Activated T-helper 2 cell treated with anti-CD3 and anti-CD28 coated beads, Interferon-gamma antibody, Interleukin-2, Interleukin-4, amounts not matched to agents 10 μg/mL and 5 μg/mL and 100 μg/mL, durations not matched to agents 14 hours and 24 hours and 36 hours (primary cell): ENCODE results near the gene CD81. TPM values are rescaled to one million over a fixed set of nuclear protein-coding genes. Genes with fewer than 3 reads are reported as not detected.

Experiments used
- DNase-seq: peaks from one replicate; pipeline ENCODE4 v3.0.0; 2021; ENCODE audit warnings: low spot score
- H3K27ac Mint-ChIP-seq: one replicate; pipeline ENCODE4 v1.8.0; 2021; ENCODE audit warnings: mixed read lengths
- H3K27me3 Mint-ChIP-seq: one replicate; pipeline ENCODE4 v1.8.0; 2021; ENCODE audit warnings: low read depth, mixed read lengths
- H3K36me3 Mint-ChIP-seq: one replicate; pipeline ENCODE4 v1.8.0; 2021; ENCODE audit warnings: low read depth, mixed read lengths
- H3K4me1 Mint-ChIP-seq: one replicate; pipeline ENCODE4 v1.8.0; 2021; ENCODE audit warnings: low read depth, mixed read lengths
- H3K4me3 Mint-ChIP-seq: one replicate; pipeline ENCODE4 v1.8.0; 2021; ENCODE audit warnings: low read depth, mild to moderate bottlenecking, moderate library complexity, mixed read lengths
- H3K9me3 Mint-ChIP-seq: one replicate; pipeline ENCODE4 v1.8.0; 2021; ENCODE audit warnings: mixed read lengths
- intact Hi-C: fragments of 100-400 bp; cut with micrococcal nuclease; formaldehyde crosslinking; loops from one replicate; pipeline ENCODE4 v1.15.1; 2023
- total RNA-seq: library from RNA; stranded (reverse); gene quantifications from 2 replicates; pipeline ENCODE4 v1.2.3, GENCODE V29; 2022

The CD81 gene
- total RNA-seq, 1 donor from 2014 or later: 211 TPM

- Mint-ChIP-seq H3K36me3 (no peaks in the 10 kb centered on the region), H3K9me3 (no peaks in the 10 kb centered on the region), H3K27ac (no peak overlapping the region), H3K4me1 (no peaks in the 10 kb centered on the region), H3K4me3 (no peak overlapping the region), H3K27me3 (no peaks in the 10 kb centered on the region)
- intact Hi-C loops: no loop called here
- no peak for DNase-seq
These were observed 54.3 kb downstream of the CD81 start for GRCh38 chr11:2431395-2431794.

GRCh38 chr11:2432171-2432621, 55.1 kb downstream of the CD81 start:
- DNase-seq: no peak
- intact Hi-C loops: no loop called here
- H3K27ac Mint-ChIP-seq: no peak overlapping the region

GRCh38 chr11:2432628-2433071, 55.5 kb downstream of the CD81 start:
- Mint-ChIP-seq H3K4me3 (no peak overlapping the region), H3K27ac (no peak overlapping the region), H3K4me1 (no peaks in the 10 kb centered on the region), H3K27me3 (no peaks in the 10 kb centered on the region), H3K9me3 (no peaks in the 10 kb centered on the region), H3K36me3 (no peaks in the 10 kb centered on the region)
- DNase-seq: no peak
- intact Hi-C loops: no loop called here

More at GRCh38 chr11:2432171-2432621, 55.1 kb downstream of the CD81 start:
- H3K4me3 Mint-ChIP-seq: no peak overlapping the region
- no peaks in the 10 kb centered on the region for H3K4me1 Mint-ChIP-seq
- H3K27me3 Mint-ChIP-seq: no peaks in the 10 kb centered on the region
- H3K36me3 Mint-ChIP-seq: no peaks in the 10 kb centered on the region
- no peaks in the 10 kb centered on the region for H3K9me3 Mint-ChIP-seq

GRCh38 chr11:2433106-2433925, 56.2 kb downstream of the CD81 start:
- H3K27ac Mint-ChIP-seq: no peak overlapping the region
- H3K4me1 Mint-ChIP-seq: no peaks in the 10 kb centered on the region
- intact Hi-C loops: no loop called here
- H3K27me3 Mint-ChIP-seq: no peaks in the 10 kb centered on the region
- DNase-seq: no peak
- H3K4me3 Mint-ChIP-seq: no peak overlapping the region
- no peaks in the 10 kb centered on the region for H3K36me3 Mint-ChIP-seq
- no peaks in the 10 kb centered on the region for H3K9me3 Mint-ChIP-seq

GRCh38 chr11:2434008-2434407, 56.9 kb downstream of the CD81 start:
- Mint-ChIP-seq H3K27me3 (peaks cover 5% of the 10 kb centered on the region), H3K36me3 (no peaks in the 10 kb centered on the region), H3K27ac (no peak overlapping the region), H3K9me3 (no peaks in the 10 kb centered on the region), H3K4me3 (no peak overlapping the region), H3K4me1 (no peaks in the 10 kb centered on the region)
- intact Hi-C loops: no loop called here
- DNase-seq: no peak

- Mint-ChIP-seq H3K4me1 (no peaks in the 10 kb centered on the region), H3K36me3 (no peaks in the 10 kb centered on the region), H3K4me3 (no peak overlapping the region), H3K9me3 (no peaks in the 10 kb centered on the region), H3K27ac (no peak overlapping the region), H3K27me3 (peaks cover 8% of the 10 kb centered on the region)
- intact Hi-C loops: no loop called here
- DNase-seq: no peak
These were observed 57.6 kb downstream of the CD81 start for GRCh38 chr11:2434506-2435255.

GRCh38 chr11:2435288-2436012, 58.3 kb downstream of the CD81 start:
- no peaks in the 10 kb centered on the region for H3K4me1 Mint-ChIP-seq
- no peak overlapping the region for H3K27ac Mint-ChIP-seq
- H3K27me3 Mint-ChIP-seq: peaks cover 11% of the 10 kb centered on the region
- intact Hi-C loops: no loop called here
- H3K9me3 Mint-ChIP-seq: no peaks in the 10 kb centered on the region
- H3K4me3 Mint-ChIP-seq: no peak overlapping the region
- no peaks in the 10 kb centered on the region for H3K36me3 Mint-ChIP-seq
- no peak for DNase-seq

- DNase-seq: no peak
- no peaks in the 10 kb centered on the region for H3K4me1 Mint-ChIP-seq
- no peaks in the 10 kb centered on the region for H3K9me3 Mint-ChIP-seq
- H3K27ac Mint-ChIP-seq: no peak overlapping the region
- intact Hi-C loops: no loop called here
- H3K4me3 Mint-ChIP-seq: no peak overlapping the region
- no peaks in the 10 kb centered on the region for H3K36me3 Mint-ChIP-seq
- H3K27me3 Mint-ChIP-seq: peaks cover 11% of the 10 kb centered on the region
These were observed 59.0 kb downstream of the CD81 start for GRCh38 chr11:2436013-2436520.

GRCh38 chr11:2436521-2437031, 59.5 kb downstream of the CD81 start:
- Mint-ChIP-seq H3K4me1 (no peaks in the 10 kb centered on the region), H3K36me3 (no peaks in the 10 kb centered on the region)

GRCh38 chr11:2437516-2437915, 60.4 kb downstream of the CD81 start:
- Mint-ChIP-seq H3K27me3 (peaks cover 13% of the 10 kb centered on the region), H3K9me3 (no peaks in the 10 kb centered on the region), H3K27ac (no peak overlapping the region), H3K4me1 (no peaks in the 10 kb centered on the region), H3K4me3 (no peak overlapping the region), H3K36me3 (no peaks in the 10 kb centered on the region)
- intact Hi-C loops: no loop called here
- no peak for DNase-seq

More at GRCh38 chr11:2436521-2437031, 59.5 kb downstream of the CD81 start:
- intact Hi-C loops: no loop called here
- Mint-ChIP-seq H3K27ac (no peak overlapping the region), H3K4me3 (no peak overlapping the region), H3K27me3 (peaks cover 11% of the 10 kb centered on the region), H3K9me3 (no peaks in the 10 kb centered on the region)
- DNase-seq: no peak

- Mint-ChIP-seq H3K27ac (no peak overlapping the region), H3K27me3 (peaks cover 19% of the 10 kb centered on the region), H3K36me3 (no peaks in the 10 kb centered on the region), H3K4me1 (peaks cover 3% of the 10 kb centered on the region), H3K9me3 (no peaks in the 10 kb centered on the region), H3K4me3 (no peak overlapping the region)
- intact Hi-C loops: no loop called here
- DNase-seq: no peak
These were observed 62.7 kb downstream of the CD81 start for GRCh38 chr11:2439820-2440219.

- H3K36me3 Mint-ChIP-seq: no peaks in the 10 kb centered on the region
- intact Hi-C loops: no loop called here
- H3K4me3 Mint-ChIP-seq: no peak overlapping the region
- H3K27ac Mint-ChIP-seq: no peak overlapping the region
- H3K9me3 Mint-ChIP-seq: no peaks in the 10 kb centered on the region
- H3K27me3 Mint-ChIP-seq: peaks cover 22% of the 10 kb centered on the region
- DNase-seq: no peak
- peaks cover 6% of the 10 kb centered on the region for H3K4me1 Mint-ChIP-seq
These were observed 63.5 kb downstream of the CD81 start for GRCh38 chr11:2440646-2441045.
